Ovary (tissue), 9 donors: ENCODE results near the gene MID1. TPM values are rescaled to one million over a fixed set of nuclear protein-coding genes. Genes with fewer than 3 reads are reported as not detected.

Experiments used
- DNase-seq, 5 donors: peaks; one replicate each; pipeline ENCODE4 v3.0.0-alpha.2; 2019 to 2020
- H3K27ac ChIP-seq, 2 donors: fragments of 200-600 bp; one replicate each; pipeline versions ENCODE4 v1.5.1 to v1.8.0; 2019 to 2022
- H3K27me3 ChIP-seq: fragments of 200-600 bp; one replicate; pipeline ENCODE4 v1.8.0; 2022
- H3K36me3 ChIP-seq: fragments of 200-600 bp; sonication (generic); one replicate; pipeline ENCODE4 v1.5.1; 2019
- H3K4me1 ChIP-seq: one replicate; pipeline ENCODE4 v1.8.1; 2013; ENCODE audit warnings: mild to moderate bottlenecking, moderate library complexity; ENCODE audit not compliant: insufficient read depth
- H3K4me3 ChIP-seq: fragments of 200-600 bp; sonication (generic); one replicate; pipeline ENCODE4 v1.5.1; 2017
- H3K9me3 ChIP-seq, 2 donors: fragments of 200-600 bp in 1 of 2; sonication (generic) in 1 of 2; one replicate each; pipeline versions ENCODE4 v1.5.1 to v1.8.1; 2013 to 2019; ENCODE audit warnings: mild to moderate bottlenecking in 1 of 2, moderate library complexity in 1 of 2
- EP300 ChIP-seq: sonication (generic); formaldehyde crosslinking; IDR thresholded peaks from one replicate; pipeline ENCODE4 v1.6.1; 2017; ENCODE audit warnings: antibody characterized with exemption
- POLR2A ChIP-seq: fragments of 450-650 bp; IDR thresholded peaks from one replicate; pipeline ENCODE4 v1.6.1; 2017; ENCODE audit warnings: antibody characterized with exemption, mild to moderate bottlenecking, moderate library complexity
- WGBS, 3 donors: extraction: QIAGEN DNeasy Blood & Tissue Kit in 1 of 3; methylation state at CpG; one replicate each; pipeline versions ENCODE4 v1.1.5 to v1.1.7; 2013 to 2017; 5-methylcytosine and 5-hydroxymethylcytosine counted together
- intact Hi-C, 4 donors: fragments of 100-400 bp; cut with DNase I; formaldehyde crosslinking; loops; one replicate each; pipeline versions ENCODE4 v1.11.0 to v1.15.1; 2022 to 2023
- polyA plus RNA-seq, 2 donors: library from polyadenylated mRNA; stranded (reverse); fragments of 200-250 nt in 1 of 2; fragments of 350-450 nt in 1 of 2; fragmentation: Illumina TruSeq in 1 of 2; extraction: RNeasy Lipid Tissue Mini Kit (QIAGEN cat#74804) in 1 of 2; gene quantifications; one replicate each; pipeline ENCODE4 v1.2.3, GENCODE V29; 2013 to 2014
- total RNA-seq, 7 donors: library from RNA; depleted of rRNA in 2 of 7; stranded (reverse); fragments of >200 nt in 2 of 7; fragmentation: NEBNext Ultra II Directional in 3 of 7; extraction: Animal tissue kit (Norgen Biotek cat#: 25700) in 3 of 7; gene quantifications; one replicate each; pipeline versions ENCODE4 v1.1.0 to v1.2.4, GENCODE V29; 2016 to 2023
- TF ChIP-seq, protein P1 (sequence below), 3 donors: fragments of 450-650 bp in 2 of 3; fragments of 200-600 bp in 1 of 3; IDR thresholded peaks; one replicate each; pipeline versions ENCODE4 v1.5.1 to v1.8.0; 2016 to 2022; ENCODE audit warnings: antibody characterized with exemption in 3 of 3, mild to moderate bottlenecking in 1 of 3
- donor health status: DM: no; HTN: no; CAD: no; lungs with moderate emphysema.
- donor health status: DM: no; HTN: no; CAD: no.
- donor health status: Bipolar disorder and iron deficiency.
- donor health status: DM: yes; HTN: yes; CAD: no.
- donor health status: DM: no; HTN: no; CAD: no.
- donor health status: DM: yes; HTN: yes; CAD: no.

The MID1 gene
- total and polyA plus RNA-seq, 9 donors = 4.0 to 25.7 (median 17.0) TPM

DNA sequence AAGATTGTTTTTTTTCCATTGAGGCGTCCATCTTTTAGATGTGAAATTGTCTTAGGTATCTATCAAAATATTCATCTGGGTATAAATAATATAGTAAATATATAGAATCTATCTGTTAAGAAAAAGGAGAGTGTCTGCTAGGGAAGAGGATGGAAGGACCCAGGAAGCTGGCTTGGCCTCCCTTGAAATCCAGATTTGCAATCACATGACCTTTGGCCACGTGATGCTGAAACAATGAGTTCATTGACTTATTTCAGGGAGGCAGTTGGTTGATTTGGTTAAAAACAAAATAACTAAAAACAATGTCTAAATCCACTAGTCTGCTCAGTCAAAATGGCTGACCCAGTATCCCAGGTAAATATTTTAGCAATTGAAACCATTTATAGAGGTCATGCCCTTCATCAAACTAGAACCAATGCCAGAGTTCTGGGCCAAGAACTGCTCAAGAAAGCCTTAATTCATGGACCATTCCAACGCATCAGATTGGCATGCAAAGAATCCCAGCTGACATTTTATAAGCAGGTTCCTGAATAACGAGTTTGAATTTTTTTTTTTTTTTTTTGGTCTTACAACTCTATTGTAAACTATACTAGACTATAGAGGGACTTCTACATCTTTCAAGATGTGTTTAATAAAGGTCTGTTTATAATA is 172.7 kb downstream of the MID1 start:
- no peaks in the 10 kb centered on the region for H3K9me3 ChIP-seq
- H3K27ac ChIP-seq = no peak overlapping the region
- H3K27me3 ChIP-seq = no peaks in the 10 kb centered on the region
- intact Hi-C loops = no loop called here
- H3K36me3 ChIP-seq = no peaks in the 10 kb centered on the region
- no peak for DNase-seq
- TF ChIP-seq EP300 = no peak
- TF ChIP-seq, protein P1, sequence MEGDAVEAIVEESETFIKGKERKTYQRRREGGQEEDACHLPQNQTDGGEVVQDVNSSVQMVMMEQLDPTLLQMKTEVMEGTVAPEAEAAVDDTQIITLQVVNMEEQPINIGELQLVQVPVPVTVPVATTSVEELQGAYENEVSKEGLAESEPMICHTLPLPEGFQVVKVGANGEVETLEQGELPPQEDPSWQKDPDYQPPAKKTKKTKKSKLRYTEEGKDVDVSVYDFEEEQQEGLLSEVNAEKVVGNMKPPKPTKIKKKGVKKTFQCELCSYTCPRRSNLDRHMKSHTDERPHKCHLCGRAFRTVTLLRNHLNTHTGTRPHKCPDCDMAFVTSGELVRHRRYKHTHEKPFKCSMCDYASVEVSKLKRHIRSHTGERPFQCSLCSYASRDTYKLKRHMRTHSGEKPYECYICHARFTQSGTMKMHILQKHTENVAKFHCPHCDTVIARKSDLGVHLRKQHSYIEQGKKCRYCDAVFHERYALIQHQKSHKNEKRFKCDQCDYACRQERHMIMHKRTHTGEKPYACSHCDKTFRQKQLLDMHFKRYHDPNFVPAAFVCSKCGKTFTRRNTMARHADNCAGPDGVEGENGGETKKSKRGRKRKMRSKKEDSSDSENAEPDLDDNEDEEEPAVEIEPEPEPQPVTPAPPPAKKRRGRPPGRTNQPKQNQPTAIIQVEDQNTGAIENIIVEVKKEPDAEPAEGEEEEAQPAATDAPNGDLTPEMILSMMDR (IDR thresholded peaks at IDR 0.05) = no peak
- no peak for TF ChIP-seq POLR2A
- no peaks in the 10 kb centered on the region for H3K4me1 ChIP-seq
- 52 to 55% (median 54%) methylated on average over 4 of the region's 4 CpGs for WGBS, 3 donors
- H3K4me3 ChIP-seq = no peak overlapping the region

DNA sequence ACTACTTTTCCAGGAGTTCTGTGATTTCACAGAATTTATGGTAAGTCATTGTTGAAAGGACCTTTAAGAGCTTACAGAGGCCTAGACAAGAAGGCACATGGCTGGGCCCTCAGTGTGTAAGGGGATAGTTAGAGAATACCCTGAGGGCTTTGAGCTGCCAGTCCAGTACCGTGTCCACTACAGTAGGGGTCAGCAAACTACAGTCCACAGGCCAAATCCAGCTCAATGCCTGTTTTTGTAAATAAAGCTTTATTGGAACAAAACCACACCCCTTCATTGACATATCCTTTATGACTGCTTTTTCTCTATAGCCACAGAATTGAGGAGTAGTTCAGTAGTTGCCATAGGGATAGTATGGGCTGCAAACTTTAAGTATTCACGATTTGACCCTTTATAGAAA is 176.2 kb downstream of the MID1 start:
- DNase-seq = no peak
- 66 to 72% (median 68%) methylated on average over 2 of the region's 2 CpGs for WGBS, 3 donors
- TF ChIP-seq EP300 = no peak
- TF ChIP-seq POLR2A = no peak
- TF ChIP-seq, protein P1 (IDR thresholded peaks at IDR 0.05) = no peak

GRCh38 chrX:10441464-10441863 is 178.9 kb downstream of the MID1 start:
- intact Hi-C loops = no loop called here
- Histone ChIP-seq H3K27ac (no peak overlapping the region), H3K36me3 (no peaks in the 10 kb centered on the region), H3K4me3 (no peak overlapping the region), H3K9me3 (no peaks in the 10 kb centered on the region), H3K27me3 (no peaks in the 10 kb centered on the region), H3K4me1 (no peaks in the 10 kb centered on the region)
- TF ChIP-seq, protein P1 (IDR thresholded peaks at IDR 0.05) = no peak
- no peak for TF ChIP-seq POLR2A
- DNase-seq = no peak
- WGBS, 3 donors = 39 to 50% (median 45%) methylated on average over 1 of the region's 1 CpG

More for the DNA sequence above, 176.2 kb downstream of the MID1 start:
- no peak overlapping the region for H3K4me3 ChIP-seq
- no peaks in the 10 kb centered on the region for H3K4me1 ChIP-seq
- no peak overlapping the region for H3K27ac ChIP-seq
- no peaks in the 10 kb centered on the region for H3K36me3 ChIP-seq
- H3K27me3 ChIP-seq = no peaks in the 10 kb centered on the region
- H3K9me3 ChIP-seq = no peaks in the 10 kb centered on the region
- intact Hi-C loops = no loop called here

DNA sequence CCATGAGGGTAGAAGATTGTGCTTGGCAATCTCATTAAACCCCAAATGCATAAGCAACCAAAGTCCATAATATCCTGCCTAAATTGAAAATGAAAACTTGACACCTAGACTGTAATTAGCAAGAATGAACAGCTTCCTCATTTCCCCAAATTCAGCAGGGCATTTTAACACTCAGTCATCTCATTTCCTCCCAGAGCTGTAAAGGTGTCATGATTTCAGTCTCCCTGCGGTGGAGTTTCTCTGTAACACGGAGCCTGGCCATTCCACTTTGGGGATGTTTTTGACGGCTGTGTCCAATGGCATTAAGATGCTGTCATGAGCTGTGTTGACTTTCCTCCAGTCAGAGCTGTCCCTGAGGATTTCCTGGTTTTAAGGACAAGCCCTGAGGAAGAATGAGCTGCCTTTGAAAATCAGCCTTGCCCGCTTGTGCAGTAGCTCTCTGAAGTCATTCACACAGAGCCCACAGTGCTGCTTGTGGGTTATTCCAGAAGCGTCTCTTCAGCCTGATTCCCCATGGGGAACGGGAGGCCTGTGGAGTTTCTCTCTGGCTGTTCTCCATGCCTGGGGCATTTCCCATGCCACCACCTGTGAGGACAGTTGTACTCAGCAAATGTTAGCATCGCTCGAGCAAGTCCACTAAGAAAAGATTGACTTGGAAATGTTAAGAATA is 187.0 kb downstream of the MID1 start:
- Histone ChIP-seq H3K27me3 (no peaks in the 10 kb centered on the region), H3K27ac (no peak overlapping the region), H3K4me1 (no peaks in the 10 kb centered on the region), H3K36me3 (no peaks in the 10 kb centered on the region), H3K4me3 (no peak overlapping the region), H3K9me3 (no peaks in the 10 kb centered on the region)
- intact Hi-C loops = no loop called here
- 76 to 79% (median 77%) methylated on average over 8 of the region's 8 CpGs for WGBS, 3 donors
- DNase-seq = no peak
- TF ChIP-seq EP300 = no peak
- TF ChIP-seq, protein P1 (IDR thresholded peaks at IDR 0.05) = no peak
- TF ChIP-seq POLR2A = no peak
